Coronary artery (tissue), 2 donors: ENCODE measurements around the gene MAML1.
A peak's percentile ranks its signal among the peaks of the same experiment; 100 is the strongest.
"Not testable (repeated sequence)": the region's sequence is repeated elsewhere in the genome, so short reads cannot be mapped to it uniquely, and the experiment has no call there.

Experiments used
- DNase-seq: peaks from one replicate; pipeline ENCODE4 v3.0.0-alpha.2; 2017; ENCODE audit warnings: low spot score
- H3K27ac ChIP-seq, 2 donors: fragments of 200-600 bp; sonication (generic); one replicate each; pipeline ENCODE4 v1.5.1; 2016 to 2019
- H3K4me3 ChIP-seq: fragments of 200-600 bp; sonication (generic); 2 replicates; pipeline ENCODE4 v1.5.1; 2016; ENCODE audit warnings: mild to moderate bottlenecking, moderate library complexity
- TF ChIP-seq, protein P1 (sequence below): fragments of 200-600 bp; sonication (generic); IDR thresholded peaks from one replicate; pipeline ENCODE4 v1.5.1; 2019; ENCODE audit warnings: antibody characterized with exemption

The MAML1 gene

DNA sequence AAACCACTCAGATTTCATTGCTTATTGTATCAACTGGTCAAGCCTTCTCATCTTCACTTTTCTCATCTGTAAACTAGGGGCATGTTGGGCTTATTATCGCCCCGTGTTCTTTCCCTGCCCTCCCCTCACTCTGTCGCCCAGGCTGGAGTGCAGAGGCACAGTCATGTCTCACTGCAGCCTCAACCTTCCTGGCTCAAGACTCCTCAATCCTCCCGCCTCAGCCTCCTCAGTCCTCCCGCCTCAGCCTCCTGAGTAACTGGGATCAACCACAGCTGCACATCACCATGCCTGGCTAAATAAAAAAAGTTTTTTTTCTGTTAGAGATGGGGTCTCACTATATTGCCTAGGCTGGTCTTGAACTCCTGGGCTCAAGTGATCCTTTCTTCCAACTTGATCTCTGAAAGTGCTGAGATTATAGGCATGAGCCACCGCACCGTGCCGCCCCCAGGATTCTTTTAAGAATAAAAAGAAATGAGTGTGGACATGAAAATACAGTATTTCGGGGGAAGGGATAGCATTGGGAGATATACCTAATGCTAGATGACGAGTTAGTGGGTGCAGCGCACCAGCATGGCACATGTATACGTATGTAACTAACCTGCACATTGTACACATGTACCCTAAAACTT, 2.0 kb downstream of the MAML1 start:
- DNase-seq = no peak
- H3K4me3 ChIP-seq = peak overlapping the region; percentile 98
- H3K27ac ChIP-seq = peak overlapping the region in 1 of 2 donors; percentile 8
- TF ChIP-seq, protein P1, sequence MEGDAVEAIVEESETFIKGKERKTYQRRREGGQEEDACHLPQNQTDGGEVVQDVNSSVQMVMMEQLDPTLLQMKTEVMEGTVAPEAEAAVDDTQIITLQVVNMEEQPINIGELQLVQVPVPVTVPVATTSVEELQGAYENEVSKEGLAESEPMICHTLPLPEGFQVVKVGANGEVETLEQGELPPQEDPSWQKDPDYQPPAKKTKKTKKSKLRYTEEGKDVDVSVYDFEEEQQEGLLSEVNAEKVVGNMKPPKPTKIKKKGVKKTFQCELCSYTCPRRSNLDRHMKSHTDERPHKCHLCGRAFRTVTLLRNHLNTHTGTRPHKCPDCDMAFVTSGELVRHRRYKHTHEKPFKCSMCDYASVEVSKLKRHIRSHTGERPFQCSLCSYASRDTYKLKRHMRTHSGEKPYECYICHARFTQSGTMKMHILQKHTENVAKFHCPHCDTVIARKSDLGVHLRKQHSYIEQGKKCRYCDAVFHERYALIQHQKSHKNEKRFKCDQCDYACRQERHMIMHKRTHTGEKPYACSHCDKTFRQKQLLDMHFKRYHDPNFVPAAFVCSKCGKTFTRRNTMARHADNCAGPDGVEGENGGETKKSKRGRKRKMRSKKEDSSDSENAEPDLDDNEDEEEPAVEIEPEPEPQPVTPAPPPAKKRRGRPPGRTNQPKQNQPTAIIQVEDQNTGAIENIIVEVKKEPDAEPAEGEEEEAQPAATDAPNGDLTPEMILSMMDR = no peak

DNA sequence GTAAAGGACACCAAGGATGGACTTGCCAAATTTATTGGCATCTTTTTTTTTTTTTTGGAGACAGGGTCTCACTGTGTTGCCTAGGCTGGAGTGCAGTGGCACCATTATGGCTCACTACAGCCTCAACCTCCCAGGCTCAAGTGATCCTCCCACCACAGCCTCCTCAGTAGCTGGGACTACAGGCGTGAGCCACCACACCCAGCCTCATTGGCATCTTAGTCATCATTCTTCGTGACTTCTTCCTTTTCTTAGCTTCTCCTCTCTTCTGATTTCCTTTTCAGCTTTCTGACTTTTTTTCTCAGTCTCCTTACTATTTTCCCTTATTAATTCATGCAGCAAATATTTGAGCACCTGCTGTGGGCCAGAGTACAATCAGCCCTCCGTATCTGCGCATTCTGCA, 6.1 kb downstream of the MAML1 start:
- DNase-seq = no peak
- no peak overlapping the region for H3K4me3 ChIP-seq
- TF ChIP-seq, protein P1 = no peak

DNA sequence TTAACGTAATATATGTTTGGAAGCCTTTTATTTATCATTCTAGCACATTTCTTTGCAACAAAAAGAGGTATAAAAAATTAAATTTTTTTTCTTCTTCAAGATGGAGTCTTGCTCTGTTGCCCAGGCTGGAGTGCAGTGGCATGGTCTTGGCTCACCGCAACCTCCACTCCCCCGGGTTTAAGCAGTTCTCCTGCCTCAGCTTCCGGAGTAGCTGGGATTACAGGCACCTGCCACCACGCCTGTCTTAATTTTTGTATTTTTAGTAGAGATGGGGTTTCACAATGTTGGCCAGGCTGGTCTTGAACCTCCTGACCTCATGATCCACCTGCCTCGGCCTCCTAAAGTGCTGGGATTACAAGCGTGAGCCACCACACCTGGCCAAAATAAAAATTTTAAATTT, 11.5 kb downstream of the MAML1 start:
- H3K27ac ChIP-seq, H3K4me3 ChIP-seq, DNase-seq: not testable (repeated sequence)

More for the DNA sequence above, 6.1 kb downstream of the MAML1 start:
- no peak overlapping the region for H3K27ac ChIP-seq

DNA sequence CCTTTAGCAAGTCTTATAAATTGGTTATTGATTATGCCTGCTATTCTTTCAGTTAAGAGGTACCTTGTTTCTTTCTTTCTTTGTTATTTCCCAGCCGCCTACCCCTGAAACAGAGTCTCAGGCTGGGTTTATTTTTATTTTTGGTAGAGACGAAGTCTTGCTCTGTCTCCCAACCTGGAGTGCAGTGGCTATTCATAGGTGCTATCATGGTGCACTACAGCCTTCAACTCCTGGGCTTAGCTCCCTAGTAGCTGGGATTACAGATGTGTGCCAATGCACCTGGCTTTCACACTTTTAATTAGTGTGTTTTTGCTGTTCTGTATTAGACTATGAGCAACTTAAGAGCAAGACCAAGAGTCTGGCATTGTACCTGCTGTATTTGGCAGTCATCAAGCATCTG, 14.2 kb downstream of the MAML1 start:
- no peak for DNase-seq
- Histone ChIP-seq H3K27ac (no peak overlapping the region), H3K4me3 (no peak overlapping the region)
- TF ChIP-seq, protein P1 = no peak

DNA sequence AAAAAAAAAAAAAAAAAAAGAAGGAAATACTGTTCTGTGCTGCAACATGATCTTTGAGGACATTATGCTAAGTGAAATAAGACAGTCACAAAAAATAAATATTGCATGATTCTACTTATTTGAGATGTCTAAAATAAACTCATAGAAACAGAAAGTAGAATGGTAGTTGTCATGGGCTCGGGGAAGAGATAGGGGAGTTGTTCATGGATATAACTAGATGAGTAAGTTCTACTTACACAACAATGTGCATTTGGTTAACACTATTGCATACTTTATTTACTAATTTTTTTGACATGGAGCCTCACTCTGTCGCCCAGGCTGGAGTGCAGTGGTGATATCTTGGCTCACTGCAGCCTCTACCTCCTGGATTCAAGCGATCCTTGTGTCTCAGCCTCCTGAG, 15.2 kb downstream of the MAML1 start:
- no peak for DNase-seq
- no peak overlapping the region for H3K4me3 ChIP-seq

DNA sequence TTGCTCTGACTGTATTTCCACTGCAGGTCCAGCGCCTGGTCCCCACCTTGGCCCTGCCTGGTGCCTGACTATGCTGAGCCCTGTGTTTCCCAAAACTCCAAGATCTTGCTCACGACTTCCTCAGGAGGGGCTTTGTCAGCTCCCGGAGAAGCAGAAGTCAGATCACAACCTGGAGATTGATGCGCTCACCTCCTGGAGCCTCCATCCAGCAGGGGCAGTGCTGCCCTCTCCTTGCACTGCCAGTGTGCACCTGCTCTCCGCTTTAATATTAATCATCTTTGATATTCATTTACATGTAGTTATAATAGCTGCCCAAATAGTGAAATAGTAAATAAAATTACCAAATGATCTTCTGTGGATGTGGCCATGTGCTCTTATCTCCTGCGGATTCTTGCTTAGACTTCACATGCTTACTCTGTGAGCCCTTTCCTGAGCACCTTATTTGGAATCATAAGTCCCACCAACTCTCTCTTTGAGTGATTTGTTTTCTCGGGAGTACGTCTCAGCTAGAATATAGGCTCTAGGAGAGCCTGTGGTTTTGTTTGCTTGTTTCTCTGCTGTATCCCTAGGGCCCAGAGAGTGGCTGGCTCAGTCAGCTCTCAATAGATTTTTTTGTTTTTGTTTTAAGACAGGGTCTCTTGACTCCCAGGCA, 17.4 kb downstream of the MAML1 start:
- no peak for DNase-seq
- TF ChIP-seq, protein P1 = no peak
- Histone ChIP-seq H3K27ac (no peak overlapping the region), H3K4me3 (no peak overlapping the region)

More for the DNA sequence above, 15.2 kb downstream of the MAML1 start:
- TF ChIP-seq, protein P1 = no peak
- no peak overlapping the region for H3K27ac ChIP-seq

DNA sequence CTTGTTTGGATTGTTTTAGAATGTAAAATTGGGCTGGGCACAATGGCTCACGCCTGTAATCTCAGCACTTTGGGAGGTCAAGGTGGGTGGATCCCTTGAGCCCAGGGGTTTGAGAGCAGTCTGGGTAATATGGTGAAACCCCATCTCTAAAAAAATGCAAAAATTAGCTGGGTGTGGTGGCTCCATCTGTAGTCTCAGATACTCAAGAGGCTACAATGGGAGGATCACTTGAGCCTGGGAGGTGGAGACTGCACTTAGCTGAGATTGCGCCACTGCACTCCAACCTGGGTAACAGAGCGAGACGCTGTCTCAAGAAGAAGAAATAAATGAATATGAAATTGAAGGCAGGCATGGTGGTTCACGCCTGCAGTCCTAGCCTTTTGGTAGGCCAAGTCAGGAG, 21.3 kb downstream of the MAML1 start:
- Histone ChIP-seq H3K27ac (no peak overlapping the region), H3K4me3 (no peak overlapping the region)
- no peak for DNase-seq
- TF ChIP-seq, protein P1 = no peak
